Endothelial cell of umbilical vein (primary cell): ENCODE measurements around the gene SSX2IP. TPM values are rescaled to one million over a fixed set of nuclear protein-coding genes. Genes with fewer than 3 reads are reported as not detected.

Experiments used
- BruUV-seq: library from RNA; stranded (reverse); fragments of 400-500 nt; replicated peaks from 2 replicates; lab custom pipeline; 2021; lab: Mats Ljungman, UMichigan
- CTCF ChIA-PET: fragments of 300-600, 350-600 bp; sonication (Branson Sonifier 250); formaldehyde crosslinking; loops from one replicate; lab custom pipeline; 2021; ENCODE audit warnings: antibody characterized with exemption, inconsistent platforms; lab: Charles Lee
- POLR2A ChIA-PET: fragments of 300-600, 350-600 bp; sonication (Branson Sonifier 250); formaldehyde crosslinking; loops from one replicate; lab custom pipeline; 2021; ENCODE audit warnings: antibody characterized with exemption, inconsistent platforms; lab: Charles Lee
- DNase-seq: peaks from one replicate; pipeline ENCODE4 v3.0.0-alpha.2; 2011; ENCODE audit warnings: low read depth, low spot score
- FAIRE-seq: peaks from 2 replicates; lab custom pipeline; 2011; peaks lifted over from hg19 to GRCh38; lab: Jason Lieb, UNC
- H2AFZ ChIP-seq: 2 replicates; pipeline ENCODE4 v1.6.0; 2012; ENCODE audit warnings: low read depth, low read length, control low read depth, inconsistent platforms
- H3K27ac ChIP-seq: 2 replicates; pipeline ENCODE4 v1.5.1; 2011; ENCODE audit warnings: low read depth, mild to moderate bottlenecking, control low read depth, low read length, moderate library complexity; ENCODE audit not compliant: insufficient read depth
- H3K27me3 ChIP-seq, 2 experiments: 2 replicates each; pipeline versions ENCODE4 v1.6.0 to v1.6.1; 2011; ENCODE audit warnings: low read length in 2 of 2, mixed read lengths in 1 of 2; ENCODE audit not compliant: control insufficient read depth in 2 of 2, insufficient read depth in 2 of 2
- H3K36me3 ChIP-seq, 2 experiments: 2 replicates in 1 of 2; 3 replicates in 1 of 2; pipeline ENCODE4 v1.5.1; 2011; ENCODE audit warnings: low read length in 2 of 2, mild to moderate bottlenecking in 1 of 2, moderate library complexity in 1 of 2; ENCODE audit not compliant: control insufficient read depth in 2 of 2, insufficient read depth in 2 of 2; ENCODE audit errors: extremely low read depth in 1 of 2
- H3K4me1 ChIP-seq: 3 replicates; pipeline ENCODE4 v1.5.1; 2011; ENCODE audit warnings: mild to moderate bottlenecking, low read length; ENCODE audit not compliant: control insufficient read depth, insufficient read depth; ENCODE audit errors: extremely low read depth
- H3K4me2 ChIP-seq: 2 replicates; pipeline ENCODE4 v1.6.1; 2011; ENCODE audit warnings: low read length, control low read depth, mixed read lengths; ENCODE audit not compliant: insufficient read depth
- H3K4me3 ChIP-seq, 3 experiments: fragments of 200-600 bp in 1 of 3; sonication (generic), shearing (Covaris generic) in 1 of 3; replicated peaks in 1 of 3; 2 replicates each; pipeline ENCODE4 v1.5.1; 2011 to 2016; ENCODE audit warnings: control low read depth in 3 of 3, low read length in 3 of 3, mild to moderate bottlenecking in 2 of 3, inconsistent platforms in 1 of 3, low read depth in 1 of 3, moderate library complexity in 1 of 3; ENCODE audit not compliant: insufficient read depth in 1 of 3
- H3K79me2 ChIP-seq: 2 replicates; pipeline ENCODE4 v1.6.0; 2012; ENCODE audit warnings: low read length, inconsistent platforms; ENCODE audit not compliant: control insufficient read depth, insufficient read depth
- H3K9ac ChIP-seq: replicated peaks from 2 replicates; pipeline ENCODE3; 2011; ENCODE audit warnings: low read length, control low read depth; ENCODE audit not compliant: insufficient read depth; ENCODE audit errors: extremely low read depth
- H3K9me1 ChIP-seq: replicated peaks from 3 replicates; pipeline ENCODE4 v1.6.0; 2011; ENCODE audit warnings: mild to moderate bottlenecking, low read length; ENCODE audit not compliant: control insufficient read depth, insufficient read depth; ENCODE audit errors: extremely low read depth
- H3K9me3 ChIP-seq: replicated peaks from 2 replicates; pipeline ENCODE4 v1.5.1; 2012; ENCODE audit warnings: low read length, inconsistent platforms; ENCODE audit not compliant: control insufficient read depth, insufficient read depth
- H4K20me1 ChIP-seq: replicated peaks from 2 replicates; pipeline ENCODE3; 2011; ENCODE audit warnings: mild to moderate bottlenecking, low read length; ENCODE audit not compliant: control insufficient read depth, insufficient read depth; ENCODE audit errors: extremely low read depth
- CTCF ChIP-seq, 2 donors: IDR thresholded peaks; 1 replicate in 1 of 2; 2 replicates in 1 of 2; pipeline ENCODE4 v1.5.1; 2011; ENCODE audit warnings: low read length in 2 of 2, mild to moderate bottlenecking in 2 of 2, moderate library complexity in 2 of 2, control low read depth in 1 of 2, inconsistent platforms in 1 of 2, low read depth in 1 of 2; ENCODE audit not compliant: insufficient read depth in 1 of 2; ENCODE audit errors: extremely low read depth in 1 of 2
- EZH2 ChIP-seq: IDR thresholded peaks from 2 replicates; pipeline ENCODE4 v1.6.1; 2012; ENCODE audit warnings: borderline replicate concordance, low read depth, mild to moderate bottlenecking, moderate library complexity, low read length, inconsistent platforms; ENCODE audit not compliant: severe bottlenecking
- FOS ChIP-seq: IDR thresholded peaks from 2 replicates; pipeline ENCODE4 v1.6.1; 2011; ENCODE audit warnings: mild to moderate bottlenecking, low read length, moderate library complexity, borderline replicate concordance; ENCODE audit not compliant: insufficient read depth
- GATA2 ChIP-seq: IDR thresholded peaks from 2 replicates; pipeline ENCODE4 v1.7.0; 2011; ENCODE audit warnings: low read depth, mild to moderate bottlenecking, moderate library complexity, mixed read lengths, low read length; ENCODE audit not compliant: insufficient read length, insufficient read depth
- JUN ChIP-seq: IDR thresholded peaks from 2 replicates; pipeline ENCODE4 v1.6.1; 2011; ENCODE audit warnings: borderline replicate concordance, low read depth; ENCODE audit not compliant: insufficient read length, insufficient read depth
- MAX ChIP-seq: IDR thresholded peaks from 2 replicates; pipeline ENCODE4 v1.6.1; 2011; ENCODE audit not compliant: insufficient read depth, insufficient read length
- MYC ChIP-seq: IDR thresholded peaks from one replicate; pipeline ENCODE4 v1.6.1; 2011; ENCODE audit warnings: mild to moderate bottlenecking, low read depth, low read length
- POLR2A ChIP-seq: IDR thresholded peaks from 2 replicates; pipeline ENCODE4 v1.6.1; 2012; ENCODE audit warnings: low read depth, mild to moderate bottlenecking, control low read depth, low read length
- POLR2AphosphoS5 ChIP-seq: IDR thresholded peaks from 2 replicates; pipeline ENCODE4 v1.6.1; 2012; ENCODE audit warnings: low read depth, mild to moderate bottlenecking, control low read depth, low read length, moderate library complexity; ENCODE audit not compliant: insufficient read depth
- dilution Hi-C: fragments of 300-500 bp; cut with MboI; formaldehyde crosslinking; loops from one replicate; pipeline ENCODE4 v1.15.0; 2019; ENCODE audit warnings: low sequenced_read_pairs; ENCODE audit not compliant: extremely low pct_ligation_motif_present
- intact Hi-C: fragments of 100-400 bp; cut with micrococcal nuclease; formaldehyde crosslinking; loops from one replicate; pipeline ENCODE4 v1.10.0; 2022
- polyA plus RNA-seq, 4 experiments: library from polyadenylated mRNA; depleted of rRNA in 3 of 4; stranded (reverse) in 3 of 4; unstranded in 1 of 4; fragments of >200 nt; gene quantifications; 2 replicates each; pipeline versions ENCODE4 v1.2.1 to v1.2.3, GENCODE V29; 2011 to 2012; ENCODE audit warnings: missing spikeins in 1 of 4
- total RNA-seq: library from RNA; stranded (reverse); gene quantifications from 2 replicates; pipeline ENCODE4 v1.2.3, GENCODE V29; 2021

The SSX2IP gene
- total and polyA plus RNA-seq, 2 donors (not counting 3 experiments of a cell fraction or from before 2014, with no cell fraction given), result 0.77 to 8.4 TPM

- dilution Hi-C loops, result no loop called here
- FAIRE-seq, result no peak
- intact Hi-C loops, result loop anchor here (2.0 kb wide), 1 partner anchor 390 kb away; the partner anchor contains the start of gene SAMD13
- peak overlapping the region; percentile 84 for H3K4me2 ChIP-seq
- no TSS peak for BruUV-seq
- H2AFZ ChIP-seq, result peak overlapping the region; percentile 90
- TF ChIP-seq EZH2, result no peak
- no peak for TF ChIP-seq FOS
- TF ChIP-seq POLR2AphosphoS5, result no peak
- no peak for TF ChIP-seq MYC
- TF ChIP-seq JUN, result no peak
- no peak for TF ChIP-seq CTCF (IDR thresholded peaks at IDR 0.05; ENCODE audit: extremely low read depth in 1 of 2, insufficient read depth in 1 of 2, low read depth in 1 of 2, low read length in 2 of 2)
- no peak for TF ChIP-seq MAX
- TF ChIP-seq POLR2A, result no peak
- no peak for TF ChIP-seq GATA2
- H3K79me2 ChIP-seq, result no peaks in the 10 kb centered on the region
- DNase-seq, result peak; percentile 5
- no peaks in the 10 kb centered on the region for H3K27me3 ChIP-seq
- H3K4me3 ChIP-seq, result peak overlapping the region; percentile 45 to 71 (median 49)
- no peaks in the 10 kb centered on the region for H3K9me3 ChIP-seq
- H3K36me3 ChIP-seq, result no peaks in the 10 kb centered on the region
- no peak overlapping the region for H3K27ac ChIP-seq
- no peaks in the 10 kb centered on the region for H3K9me1 ChIP-seq
- peaks cover 9% of the 10 kb centered on the region for H3K4me1 ChIP-seq
- POLR2A ChIA-PET, result no interaction called here
- peak overlapping the region; percentile 56 for H3K9ac ChIP-seq
- CTCF ChIA-PET, result no interaction called here
- H4K20me1 ChIP-seq, result no peaks in the 10 kb centered on the region
Observed at GRCh38 chr1:84691122-84691783, 992 bp upstream of the SSX2IP start.
